ENCODE results near the gene TMEM192. TPM values are rescaled to one million over a fixed set of nuclear protein-coding genes. Genes with fewer than 3 reads are reported as not detected.

Gene TMEM192
- total RNA-seq, 2 experiments from 2014 or later, result 6.6 to 15.5 TPM

- Histone ChIP-seq H3K4me2 (ENCODE audit: low read length) (no peak overlapping the region), H3K36me3 (ENCODE audit: insufficient read depth, low read length) (no peaks in the 10 kb centered on the region), H3K9me2 (ENCODE audit: insufficient read depth, low read length) (no peaks in the 10 kb centered on the region), H4K20me1 (ENCODE audit: insufficient read depth, low read length) (no peaks in the 10 kb centered on the region), H3K4me3 (ENCODE audit: low read depth, low read length, poor library complexity, severe bottlenecking) (no peak overlapping the region), H3K9me3 (ENCODE audit: low read length) (no peaks in the 10 kb centered on the region), H3K79me2 (ENCODE audit: insufficient read depth, low read depth, low read length) (no peaks in the 10 kb centered on the region), H2AFZ (ENCODE audit: low read length) (no peak overlapping the region), H3K27ac (ENCODE audit: low read depth, low read length, poor library complexity, severe bottlenecking) (no peak overlapping the region), H3K4me1 (ENCODE audit: insufficient read depth, low read length, poor library complexity, severe bottlenecking) (peaks cover 13% of the 10 kb centered on the region)
- ChIA-PET POLR2A (interaction anchor here (0.7 to 0.8 kb wide), 3 partner anchors 77 to 252 kb away, joined by 3 to 4 read pairs (median 3); no protein-coding TSS in a partner anchor), CTCF (ENCODE audit: unreplicated experiment) (interaction anchor here (0.9 kb wide), 1 partner anchor 15 kb away, joined by 4 read pairs; no protein-coding TSS in a partner anchor)
- intact Hi-C loops (cut with micrococcal nuclease; ENCODE audit: unreplicated experiment), result no loop called here
- no peak for TF ChIP-seq CTCF (conservative IDR thresholded peaks at IDR 0.05; ENCODE audit: low read length)
- no peak for DNase-seq (ENCODE audit: low spot score)
- BruUV-seq (replicated peaks), result no TSS peak
These were observed 24.5 kb upstream of the TMEM192 start for GRCh38 chr4:165137205-165137604.

GRCh38 chr4:165136529-165136928, 23.9 kb upstream of the TMEM192 start:
- intact Hi-C loops (cut with micrococcal nuclease; ENCODE audit: unreplicated experiment), result no loop called here
- H3K36me3 ChIP-seq (ENCODE audit: insufficient read depth, low read length), result no peaks in the 10 kb centered on the region
- ChIA-PET POLR2A (interaction anchor here (0.7 to 0.8 kb wide), 4 partner anchors 78 to 287 kb away, joined by 3 to 4 read pairs (median 4); no protein-coding TSS in a partner anchor), CTCF (ENCODE audit: unreplicated experiment) (interaction anchor here (0.9 kb wide), 1 partner anchor 14 kb away, joined by 4 read pairs; no protein-coding TSS in a partner anchor)
- no peaks in the 10 kb centered on the region for H3K79me2 ChIP-seq (ENCODE audit: insufficient read depth, low read depth, low read length)
- BruUV-seq (replicated peaks), result no TSS peak
- no peak for DNase-seq (ENCODE audit: low spot score)
- H3K4me1 ChIP-seq (ENCODE audit: insufficient read depth, low read length, poor library complexity, severe bottlenecking), result peaks cover 13% of the 10 kb centered on the region
- H3K9me3 ChIP-seq (ENCODE audit: low read length), result no peaks in the 10 kb centered on the region
- H3K4me3 ChIP-seq (ENCODE audit: low read depth, low read length, poor library complexity, severe bottlenecking), result no peak overlapping the region
- no peaks in the 10 kb centered on the region for H4K20me1 ChIP-seq (ENCODE audit: insufficient read depth, low read length)
- TF ChIP-seq CTCF (conservative IDR thresholded peaks at IDR 0.05; ENCODE audit: low read length) (no peak), EZH2phosphoT487 (IDR thresholded peaks at IDR 0.05; ENCODE audit: borderline replicate concordance, low read depth, low read length) (no peak)
- H2AFZ ChIP-seq (ENCODE audit: low read length), result no peak overlapping the region
- no peak overlapping the region for H3K27ac ChIP-seq (ENCODE audit: low read depth, low read length, poor library complexity, severe bottlenecking)
- H3K4me2 ChIP-seq (ENCODE audit: low read length), result no peak overlapping the region
- H3K9me2 ChIP-seq (ENCODE audit: insufficient read depth, low read length), result no peaks in the 10 kb centered on the region

- Histone ChIP-seq H2AFZ (ENCODE audit: low read length) (no peak overlapping the region; the same call in 1 of the 2 replicates), H3K9me3 (ENCODE audit: low read length) (no peaks in the 10 kb centered on the region), H3K27ac (ENCODE audit: low read depth, low read length, poor library complexity, severe bottlenecking) (no peak overlapping the region), H4K20me1 (ENCODE audit: insufficient read depth, low read length) (no peaks in the 10 kb centered on the region), H3K4me3 (ENCODE audit: low read depth, low read length, poor library complexity, severe bottlenecking) (no peak overlapping the region), H3K79me2 (ENCODE audit: insufficient read depth, low read depth, low read length) (no peaks in the 10 kb centered on the region), H3K9me2 (ENCODE audit: insufficient read depth, low read length) (no peaks in the 10 kb centered on the region), H3K36me3 (ENCODE audit: insufficient read depth, low read length) (no peaks in the 10 kb centered on the region), H3K4me2 (ENCODE audit: low read length) (peak overlapping the region; percentile 40), H3K4me1 (ENCODE audit: insufficient read depth, low read length, poor library complexity, severe bottlenecking) (peaks cover 13% of the 10 kb centered on the region)
- TF ChIP-seq CTCF (conservative IDR thresholded peaks at IDR 0.05; ENCODE audit: low read length) (no peak), EZH2phosphoT487 (IDR thresholded peaks at IDR 0.05; ENCODE audit: borderline replicate concordance, low read depth, low read length) (no peak)
- peak; percentile 28 for DNase-seq (ENCODE audit: low spot score)
- CTCF ChIA-PET (ENCODE audit: unreplicated experiment), result interaction anchor here (0.6 kb wide), 2 partner anchors 20 to 142 kb away, joined by 4 to 5 read pairs; partner anchors contain the start of gene TMEM192
- no TSS peak for BruUV-seq (replicated peaks)
- POLR2A ChIA-PET, result interaction anchor here (0.6 to 1.6 kb wide), 6 partner anchors 10 to 301 kb away, joined by 3 to 5 read pairs (median 4); partner anchors contain the start of genes MSMO1 and TMEM192
- intact Hi-C loops (cut with micrococcal nuclease; ENCODE audit: unreplicated experiment), result no loop called here
These were observed 20.5 kb upstream of the TMEM192 start for GRCh38 chr4:165133150-165133549.
